ENCODE measurements around the gene USP15.

- TF ChIP-seq, protein P1, sequence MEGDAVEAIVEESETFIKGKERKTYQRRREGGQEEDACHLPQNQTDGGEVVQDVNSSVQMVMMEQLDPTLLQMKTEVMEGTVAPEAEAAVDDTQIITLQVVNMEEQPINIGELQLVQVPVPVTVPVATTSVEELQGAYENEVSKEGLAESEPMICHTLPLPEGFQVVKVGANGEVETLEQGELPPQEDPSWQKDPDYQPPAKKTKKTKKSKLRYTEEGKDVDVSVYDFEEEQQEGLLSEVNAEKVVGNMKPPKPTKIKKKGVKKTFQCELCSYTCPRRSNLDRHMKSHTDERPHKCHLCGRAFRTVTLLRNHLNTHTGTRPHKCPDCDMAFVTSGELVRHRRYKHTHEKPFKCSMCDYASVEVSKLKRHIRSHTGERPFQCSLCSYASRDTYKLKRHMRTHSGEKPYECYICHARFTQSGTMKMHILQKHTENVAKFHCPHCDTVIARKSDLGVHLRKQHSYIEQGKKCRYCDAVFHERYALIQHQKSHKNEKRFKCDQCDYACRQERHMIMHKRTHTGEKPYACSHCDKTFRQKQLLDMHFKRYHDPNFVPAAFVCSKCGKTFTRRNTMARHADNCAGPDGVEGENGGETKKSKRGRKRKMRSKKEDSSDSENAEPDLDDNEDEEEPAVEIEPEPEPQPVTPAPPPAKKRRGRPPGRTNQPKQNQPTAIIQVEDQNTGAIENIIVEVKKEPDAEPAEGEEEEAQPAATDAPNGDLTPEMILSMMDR (IDR thresholded peaks at IDR 0.05; ENCODE audit: borderline replicate concordance, extremely low read depth, low read length, poor library complexity, severe bottlenecking) = no peak
- TF ChIP-seq EZH2 (IDR thresholded peaks at IDR 0.05; ENCODE audit: borderline replicate concordance, low read depth, low read length, severe bottlenecking) = no peak
Measured at GRCh38 chr12:62279961-62280360, 19.8 kb downstream of the USP15 start.

All from DND-41 (cell line).